Measurements from ENCODE around the gene ZRANB1. TPM values are rescaled to one million over a fixed set of nuclear protein-coding genes. Genes with fewer than 3 reads are reported as not detected.

ZRANB1 gene
- total RNA-seq, 2 experiments from 2014 or later, result 9.5 to 10.1 TPM

GRCh38 chr10:125035588-125036295 is 93.8 kb downstream of the ZRANB1 start:
- H3K27me3 Mint-ChIP-seq, result no peaks in the 10 kb centered on the region
- ChIA-PET POLR2A (no interaction called here), CTCF (no interaction called here)
- no peak for TF ChIP-seq CTCF (IDR thresholded peaks at IDR 0.05)
- DNase-seq (no peak), ATAC-seq (no peak)
- no peak overlapping the region for H3K4me3 Mint-ChIP-seq
- H3K27ac Mint-ChIP-seq, result no peak overlapping the region
- intact Hi-C loops (cut with micrococcal nuclease), result no loop called here
- no peaks in the 10 kb centered on the region for H3K4me1 Mint-ChIP-seq (ENCODE audit: low read depth)
- H3K36me3 Mint-ChIP-seq (ENCODE audit: low read depth), result no peaks in the 10 kb centered on the region
- H3K9me3 Mint-ChIP-seq, result no peaks in the 10 kb centered on the region

DNA sequence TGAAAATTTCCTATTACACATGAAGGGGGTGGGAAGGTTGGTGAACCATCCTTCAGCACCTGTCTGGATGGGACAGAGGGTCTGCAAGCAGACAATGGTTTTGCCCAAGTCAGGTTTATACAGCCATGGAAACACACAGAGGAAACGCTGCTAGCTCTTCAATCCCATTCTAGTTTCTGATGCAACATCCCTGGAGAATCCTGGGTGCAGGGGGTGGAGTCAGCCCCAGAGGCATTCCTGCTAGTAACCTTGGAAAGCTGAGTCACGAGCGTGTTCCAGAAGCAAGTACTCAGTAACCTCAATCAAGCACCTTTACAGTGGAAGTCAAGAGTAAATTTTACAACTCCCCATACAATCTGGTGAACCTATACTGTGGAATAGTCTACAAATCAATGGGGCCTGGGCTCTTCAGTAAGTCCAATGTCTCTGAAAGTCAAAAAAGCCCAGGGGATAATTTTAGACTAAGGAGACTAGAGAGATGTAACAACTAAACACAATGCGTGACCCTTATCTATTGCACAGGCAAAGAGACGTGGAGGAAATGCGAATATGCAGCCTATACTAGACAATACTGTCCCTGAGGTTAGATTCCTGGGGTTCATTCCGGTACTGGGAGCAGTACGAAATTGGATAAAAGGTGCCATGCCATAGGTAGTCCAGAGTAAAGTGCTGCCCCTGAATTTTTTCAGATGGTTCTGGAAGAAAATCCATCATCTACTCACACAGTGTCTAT is 95.4 kb downstream of the ZRANB1 start:
- H3K27ac Mint-ChIP-seq, result no peak overlapping the region
- H3K27me3 Mint-ChIP-seq, result no peaks in the 10 kb centered on the region
- CTCF ChIA-PET, result interaction anchor here (1.6 kb wide), 1 partner anchor 10 kb away, joined by 5 read pairs; no protein-coding TSS in a partner anchor
- POLR2A ChIA-PET, result no interaction called here
- no peak for DNase-seq
- ATAC-seq, result no peak
- no peaks in the 10 kb centered on the region for H3K36me3 Mint-ChIP-seq (ENCODE audit: low read depth)
- intact Hi-C loops (cut with micrococcal nuclease), result no loop called here
- no peak for TF ChIP-seq CTCF (IDR thresholded peaks at IDR 0.05)
- H3K4me3 Mint-ChIP-seq, result no peak overlapping the region
- no peaks in the 10 kb centered on the region for H3K4me1 Mint-ChIP-seq (ENCODE audit: low read depth)
- H3K9me3 Mint-ChIP-seq, result no peaks in the 10 kb centered on the region

Small RNAs within 50 kb of the gene (microRNA-seq; reads per million reads assigned to microRNA genes)
- gene MIR4296 (ENCODE audit: borderline microRNAs expressed, borderline replicate concordance), result not detected

Other genes starting within 250 kb of the ZRANB1 start
- gene FAM53B, start 197.7 kb upstream of the ZRANB1 start, total RNA-seq, result 10 to 100 TPM; 15.1 to 18.0 TPM
- gene EEF1AKMT2, start 150.2 kb upstream of the ZRANB1 start, total RNA-seq, result 10 to 100 TPM; 24.2 to 25.7 TPM
- gene ABRAXAS2, start 140.3 kb upstream of the ZRANB1 start, total RNA-seq, result 10 to 100 TPM; 18.1 to 18.5 TPM
- gene CTBP2, start 218.4 kb downstream of the ZRANB1 start, total RNA-seq, result under 1 TPM; 0.60 to 0.88 TPM